GF-D8 (cell line): Measurements from ENCODE around the gene SCRN2.

Source experiments
- DNase-seq: peaks from one replicate; lab custom pipeline; 2025; lab: John Stamatoyannopoulos, UW

Gene SCRN2

DNA sequence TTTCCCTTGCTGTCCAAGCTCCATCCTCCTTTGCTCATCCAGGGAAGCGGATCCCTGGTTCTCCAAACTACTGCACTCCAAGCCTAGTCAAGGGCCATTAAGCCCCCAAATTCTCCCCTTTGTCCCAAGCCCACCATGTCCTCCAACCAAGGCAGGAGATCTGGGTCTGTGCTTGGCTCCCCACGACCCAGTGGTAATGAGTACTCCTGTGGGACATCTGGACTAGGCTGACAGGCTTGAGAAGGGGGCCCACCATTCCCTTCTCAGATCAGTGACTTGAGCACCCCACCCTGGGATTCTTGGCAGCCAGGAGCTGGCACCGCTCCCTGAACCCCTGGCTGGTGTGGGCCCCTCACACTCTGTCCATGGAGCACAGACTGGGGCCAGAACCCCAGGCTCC lies 36.6 kb downstream of the SCRN2 start:
- no peak for DNase-seq

DNA sequence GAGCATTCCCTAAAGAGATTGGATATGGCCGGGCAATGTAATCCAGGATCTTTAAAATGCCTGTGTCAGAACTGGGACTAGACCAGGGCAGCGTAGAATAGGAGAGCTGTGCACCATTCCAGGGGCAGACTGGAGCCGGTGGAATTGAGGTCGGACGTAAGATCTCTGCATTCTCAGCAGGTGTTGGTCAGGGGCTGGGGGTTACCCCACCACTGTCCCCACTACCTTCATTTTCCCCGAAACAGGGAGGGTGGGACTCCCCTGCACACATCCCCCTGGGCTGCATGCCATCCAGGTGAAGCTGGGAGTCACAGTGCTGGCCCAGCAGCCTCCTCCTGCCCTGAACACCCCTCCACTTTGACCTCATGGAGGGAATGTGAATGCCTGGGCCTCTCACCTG lies 37.3 kb downstream of the SCRN2 start:
- DNase-seq = no peak

DNA sequence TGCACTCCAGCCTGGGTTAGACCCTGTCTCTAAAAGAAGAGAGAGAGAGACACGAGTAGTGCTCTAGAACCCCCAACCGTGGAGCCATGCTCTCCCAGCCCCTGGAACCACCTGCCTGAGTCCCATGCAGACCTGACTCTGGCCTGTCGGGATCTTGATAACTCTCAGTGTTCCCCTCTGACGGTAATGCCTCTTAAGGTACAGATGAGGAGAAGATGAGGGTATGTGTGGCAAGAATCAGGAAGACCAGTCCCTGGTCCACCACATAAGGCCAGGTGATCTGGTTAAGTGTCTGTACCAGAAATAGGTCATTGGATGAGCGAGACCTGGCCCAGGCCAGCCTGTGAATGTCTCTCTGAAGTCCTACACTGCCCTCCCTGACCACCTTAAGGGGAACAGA lies 37.9 kb downstream of the SCRN2 start:
- no peak for DNase-seq

DNA sequence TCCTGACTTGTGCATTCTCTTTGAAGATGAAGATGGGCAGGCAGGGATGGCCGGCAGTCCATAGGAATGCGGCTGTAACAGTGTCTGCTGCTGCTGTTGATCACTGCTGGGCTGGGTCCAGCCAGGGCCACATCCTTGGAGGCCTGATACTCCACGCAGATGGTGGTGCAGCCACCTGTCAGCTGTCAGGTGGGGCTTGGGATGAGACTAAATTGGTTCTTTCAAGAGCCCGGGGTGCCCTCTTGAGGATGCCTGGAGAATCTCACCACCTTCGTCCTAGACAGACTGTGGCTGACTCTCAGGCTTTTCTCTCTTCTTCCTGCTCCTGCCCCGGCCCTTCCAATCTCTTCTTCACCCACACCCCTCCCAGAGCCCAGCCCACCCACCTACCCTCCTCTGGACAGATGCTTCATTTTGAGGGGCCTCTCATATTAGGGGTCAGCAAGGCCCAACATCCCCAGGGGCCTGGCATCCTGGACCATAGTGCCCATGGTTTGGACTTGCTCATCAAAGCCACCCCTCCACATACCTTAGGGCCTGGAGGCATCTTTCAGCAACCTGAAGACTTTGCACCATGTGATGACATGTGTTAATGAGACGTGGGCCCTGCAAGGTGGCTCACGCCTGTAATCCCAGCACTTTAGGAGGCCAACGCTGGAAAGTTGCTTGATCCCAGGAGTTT lies 38.6 kb downstream of the SCRN2 start:
- DNase-seq = no peak

DNA sequence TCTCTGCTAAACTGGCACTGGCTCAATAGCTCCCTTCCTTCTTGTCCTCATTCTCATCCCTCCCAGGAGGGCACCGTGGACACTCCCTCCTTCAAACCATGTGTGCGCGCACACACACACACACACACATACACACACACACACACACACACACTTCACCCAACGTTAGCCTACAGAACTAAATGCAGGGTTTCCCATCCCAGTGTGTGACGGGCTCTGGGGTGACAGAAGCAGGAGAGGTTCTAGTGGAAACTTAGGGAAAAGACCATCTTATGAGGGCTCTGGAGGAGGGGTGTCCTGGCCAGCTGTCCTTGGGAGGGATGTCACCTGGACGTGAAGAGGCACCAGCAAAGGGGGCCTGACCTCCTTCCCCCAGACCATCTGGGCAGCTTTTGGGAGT lies 39.2 kb downstream of the SCRN2 start:
- no peak for DNase-seq

DNA sequence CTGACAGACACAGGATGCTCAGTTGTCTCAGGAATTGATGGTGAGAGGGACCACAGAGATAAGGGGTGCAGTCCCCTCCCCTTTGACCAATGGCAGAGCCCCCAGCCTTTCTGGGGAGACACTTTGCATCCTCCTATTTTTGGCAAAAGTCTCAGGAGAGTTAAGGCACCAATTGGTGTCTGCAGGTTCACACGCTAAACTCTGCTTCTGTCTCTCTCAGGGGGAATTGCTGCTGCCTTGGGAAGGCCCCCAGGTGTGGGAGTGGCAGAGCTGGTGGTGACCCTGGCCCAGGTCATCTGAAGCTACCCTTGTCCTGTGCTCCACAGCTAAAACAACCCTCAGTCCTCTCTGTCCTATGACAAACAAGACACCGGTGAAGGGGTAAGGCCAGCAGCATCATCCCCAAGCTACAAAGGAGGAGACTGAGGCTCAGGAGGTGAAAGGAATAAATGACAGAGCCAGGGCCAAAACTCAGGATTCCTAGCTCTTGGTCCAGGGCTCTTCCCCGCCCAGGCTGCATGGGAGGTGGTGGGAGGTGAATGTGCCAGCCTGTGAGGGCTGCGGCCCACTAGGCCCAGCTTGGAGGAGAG lies 39.8 kb downstream of the SCRN2 start:
- DNase-seq = no peak

DNA sequence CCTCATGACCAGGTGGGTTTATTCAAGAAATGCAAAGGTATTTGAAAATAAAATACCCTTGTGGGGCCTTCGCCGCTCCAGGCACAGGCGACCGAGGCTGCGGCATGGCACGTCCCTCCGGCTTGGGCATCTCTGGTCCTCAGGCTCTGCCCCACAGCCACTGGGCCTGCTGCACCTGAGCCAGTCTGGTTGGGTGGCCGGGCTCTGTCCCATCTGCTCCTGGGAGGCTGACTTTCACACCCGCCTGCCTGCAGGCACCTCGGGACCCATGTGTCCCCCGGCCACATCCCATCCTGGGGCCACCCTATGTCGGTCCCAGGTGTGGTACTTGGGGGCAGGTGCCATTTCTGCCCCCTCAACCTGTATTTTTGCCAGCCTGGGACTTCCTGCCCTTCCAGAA lies 40.4 kb downstream of the SCRN2 start:
- DNase-seq = no peak

DNA sequence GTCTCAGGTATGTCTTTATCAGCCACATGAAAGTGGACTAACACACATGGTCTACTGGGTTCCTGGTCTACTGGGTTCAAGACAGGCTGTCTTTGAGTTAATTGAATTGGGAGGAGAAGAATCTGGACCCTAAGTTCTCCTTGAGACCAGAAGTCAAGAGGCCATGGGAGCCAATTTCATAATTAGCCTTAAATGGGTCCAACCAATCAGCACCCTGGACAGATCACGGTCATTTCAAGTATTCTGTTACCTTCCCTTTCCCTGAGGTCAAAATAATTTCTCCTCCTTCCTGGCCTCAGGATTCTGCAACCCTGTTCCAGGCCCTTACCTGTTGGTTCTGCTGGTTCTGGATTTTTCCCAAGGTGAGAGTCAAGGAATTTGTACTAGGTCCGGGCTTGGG lies 43.3 kb downstream of the SCRN2 start:
- DNase-seq = no peak

DNA sequence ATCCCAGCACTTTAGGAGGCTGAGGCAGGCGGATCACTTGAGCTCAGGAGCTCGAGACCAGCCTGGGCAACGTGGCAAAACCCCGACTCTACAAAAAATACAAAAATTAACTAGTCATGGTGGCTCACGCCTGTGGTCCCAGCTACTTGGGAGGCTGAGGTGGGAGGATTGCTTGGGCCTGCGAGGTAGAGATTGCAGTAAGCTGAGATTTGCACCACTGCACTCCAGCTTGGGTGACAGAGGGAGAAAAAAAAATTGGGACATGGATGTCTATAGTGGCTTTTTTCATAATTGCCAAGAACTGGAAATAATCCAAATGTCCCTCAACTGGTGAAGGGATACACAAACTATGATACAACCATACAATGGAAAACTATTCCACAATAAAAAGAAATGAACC lies 48.1 kb downstream of the SCRN2 start:
- DNase-seq = no peak

DNA sequence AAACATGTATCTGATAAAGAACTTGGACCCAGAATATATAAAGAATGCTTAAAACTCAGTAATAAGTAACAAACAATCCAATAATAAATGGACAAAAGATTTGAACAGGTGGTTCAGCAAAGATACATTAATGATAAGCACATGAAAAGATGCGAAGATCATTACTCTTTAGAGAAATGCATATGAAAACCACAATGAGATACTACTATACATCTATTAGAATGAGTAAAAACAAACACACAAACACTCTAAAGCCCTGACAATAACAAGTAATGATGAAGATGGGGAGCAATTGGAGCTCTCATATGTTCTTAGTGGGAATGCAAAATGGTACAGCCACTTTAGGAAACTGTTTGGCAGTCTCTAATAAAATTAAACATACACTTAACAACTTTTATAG lies 48.6 kb downstream of the SCRN2 start:
- no peak for DNase-seq

DNA sequence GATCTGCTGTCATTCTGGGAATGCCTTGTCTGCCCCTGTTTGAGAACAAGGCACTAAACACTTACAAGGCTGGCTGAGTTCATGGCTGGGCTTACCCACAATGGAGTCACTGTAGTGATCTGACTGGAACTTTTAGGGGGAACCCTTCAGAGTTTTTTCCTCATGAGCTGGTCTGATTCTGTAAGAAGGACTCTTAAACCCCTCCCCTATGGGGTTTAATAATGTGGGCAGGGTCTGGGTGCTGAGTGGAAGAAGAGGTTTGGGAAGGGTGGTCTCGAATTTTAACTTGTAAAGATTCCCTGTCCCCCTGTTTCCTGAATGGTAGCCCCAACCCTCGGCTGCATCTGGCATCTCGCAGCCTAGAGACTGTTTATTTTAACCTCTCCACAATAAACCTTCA lies 50.0 kb downstream of the SCRN2 start:
- no peak for DNase-seq

DNA sequence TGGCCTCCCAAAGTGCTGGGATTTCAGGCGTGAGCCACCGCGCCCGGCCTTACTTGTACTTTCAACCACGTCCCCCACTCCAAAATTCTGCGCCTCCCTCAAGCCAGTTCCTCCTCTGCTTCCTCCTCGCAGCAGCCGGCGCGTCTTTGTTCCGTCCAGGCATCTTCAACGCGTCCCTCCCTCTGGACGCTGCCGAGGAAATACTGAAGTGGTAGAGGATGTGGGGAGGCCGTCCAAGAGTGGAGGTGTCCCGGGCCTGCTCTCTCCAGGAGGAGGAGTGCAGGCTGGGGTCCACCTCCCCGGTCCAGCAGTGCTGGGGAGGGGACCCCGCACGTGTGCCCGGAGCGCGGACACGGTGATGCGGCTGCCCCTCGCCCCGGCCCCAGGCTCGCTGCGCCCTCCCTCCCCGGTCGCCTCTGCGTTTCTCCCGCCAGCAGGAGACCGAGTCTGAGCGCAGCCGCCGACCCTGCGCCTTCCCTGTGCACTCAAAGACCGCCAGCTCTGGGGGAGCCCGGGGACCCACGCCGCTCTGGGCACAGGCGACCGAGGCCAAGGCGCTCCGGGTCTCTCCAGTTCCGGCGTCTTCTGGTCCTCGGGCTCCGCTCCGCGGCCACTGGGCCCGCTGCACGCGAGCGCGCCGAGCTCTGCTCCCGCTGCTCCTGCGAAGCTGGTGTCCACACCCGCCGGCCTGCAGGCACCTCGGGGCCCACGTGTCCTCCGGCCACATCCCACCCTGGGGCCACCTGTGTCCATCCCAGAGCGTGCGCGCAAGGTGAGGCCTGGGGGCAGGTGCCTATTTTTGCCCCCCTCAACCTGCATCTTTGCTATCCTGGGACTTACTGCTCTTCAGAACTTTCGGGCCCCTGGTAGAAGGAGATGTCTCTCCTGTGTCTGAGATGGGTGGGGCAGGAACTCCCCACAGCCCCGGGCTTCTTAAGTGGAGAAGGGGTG lies 51.2 kb downstream of the SCRN2 start:
- no peak for DNase-seq
